ENCODE results near the gene CADM2.
"Not testable (repeated sequence)": the region's sequence is repeated elsewhere in the genome, so short reads cannot be mapped to it uniquely, and the experiment has no call there.

GRCh38 chr3:85989581-85989980 lies 1030.8 kb downstream of the CADM2 start:
- not testable (repeated sequence) for TF ChIP-seq POLR2AphosphoS5 (IDR thresholded peaks at IDR 0.05; ENCODE audit: low read depth, low read length); POLR2A (IDR thresholded peaks at IDR 0.05; ENCODE audit: low read depth, low read length); TAF1 (IDR thresholded peaks at IDR 0.05; ENCODE audit: borderline replicate concordance, low read depth, low read length)

Measured in GM12892 (cell line).